ENCODE data around the gene ZBED4. TPM values are rescaled to one million over a fixed set of nuclear protein-coding genes. Genes with fewer than 3 reads are reported as not detected.

The ZBED4 gene
- total RNA-seq, 1 experiment from 2014 or later = 21.6 TPM

DNA sequence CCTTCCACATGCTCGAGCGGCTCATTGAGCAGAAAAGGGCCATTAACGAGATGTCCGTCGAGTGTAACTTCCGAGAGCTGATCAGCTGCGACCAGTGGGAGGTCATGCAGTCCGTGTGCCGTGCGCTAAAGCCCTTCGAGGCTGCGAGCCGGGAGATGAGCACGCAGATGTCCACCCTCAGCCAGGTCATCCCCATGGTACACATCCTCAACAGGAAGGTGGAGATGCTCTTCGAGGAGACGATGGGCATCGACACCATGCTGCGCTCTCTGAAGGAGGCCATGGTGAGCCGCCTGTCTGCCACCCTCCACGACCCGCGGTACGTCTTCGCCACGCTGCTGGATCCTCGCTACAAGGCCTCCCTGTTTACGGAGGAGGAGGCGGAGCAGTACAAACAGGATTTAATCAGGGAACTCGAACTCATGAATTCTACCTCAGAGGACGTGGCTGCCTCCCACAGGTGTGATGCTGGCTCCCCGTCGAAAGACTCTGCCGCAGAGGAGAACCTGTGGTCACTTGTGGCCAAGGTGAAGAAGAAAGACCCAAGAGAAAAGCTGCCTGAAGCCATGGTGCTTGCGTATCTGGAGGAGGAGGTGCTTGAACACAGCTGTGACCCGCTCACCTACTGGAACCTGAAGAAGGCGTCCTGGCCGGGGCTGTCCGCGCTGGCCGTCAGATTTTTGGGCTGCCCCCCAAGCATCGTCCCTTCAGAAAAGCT is 32.9 kb downstream of the ZBED4 start:
- ATAC-seq = no peak
- Histone ChIP-seq H4K20me1 (ENCODE audit: insufficient read depth) (no peaks in the 10 kb centered on the region), H3K4me2 (ENCODE audit: low read length) (no peak overlapping the region), H3K9me2 (ENCODE audit: insufficient read depth) (no peaks in the 10 kb centered on the region), H3K27ac (ENCODE audit: low read depth, low read length) (no peak overlapping the region), H2AFZ (ENCODE audit: low read depth, low read length, poor library complexity, severe bottlenecking) (no peak overlapping the region), H3K9ac (ENCODE audit: low read length) (no peak overlapping the region), H3K79me2 (ENCODE audit: insufficient read depth, low read length) (peaks cover 54% of the 10 kb centered on the region), H3K27me3 (ENCODE audit: insufficient read depth, low read length) (no peaks in the 10 kb centered on the region), H3K4me3 (replicated peaks in 1 of 2; ENCODE audit: low read depth in 1 of 2, low read length in 2 of 2) (no peak overlapping the region), H3K36me3 (ENCODE audit: control insufficient read depth in 1 of 2, insufficient read depth in 2 of 2, low read length in 2 of 2) (peaks cover 18 to 59% of the 10 kb centered on the region in 2 experiments), H3K9me3 (ENCODE audit: control insufficient read depth in 1 of 2, insufficient read depth in 1 of 2, low read depth in 1 of 2, low read length in 2 of 2) (peaks cover 0 to 12% of the 10 kb centered on the region in 2 experiments; a peak in 3 of 4 replicates), H3K4me1 (ENCODE audit: control insufficient read depth in 1 of 2, insufficient read depth in 2 of 2, low read length in 2 of 2) (no peaks in the 10 kb centered on the region)
- TF ChIP-seq ZFX (IDR thresholded peaks at IDR 0.05) (no peak), CBX3 (IDR thresholded peaks at IDR 0.05; ENCODE audit: low read depth) (no peak), SIN3A (IDR thresholded peaks at IDR 0.05; ENCODE audit: low read depth) (no peak), RAD21 (IDR thresholded peaks at IDR 0.05; ENCODE audit: low read depth) (no peak), CEBPB (IDR thresholded peaks at IDR 0.05; ENCODE audit: low read depth) (no peak), SP1 (IDR thresholded peaks at IDR 0.05; ENCODE audit: low read depth) (no peak), JUND (IDR thresholded peaks at IDR 0.05) (no peak), SRF (IDR thresholded peaks at IDR 0.05; ENCODE audit: low read depth) (no peak), TCF7L2 (IDR thresholded peaks at IDR 0.05; ENCODE audit: borderline replicate concordance, extremely low read depth, insufficient read depth, insufficient read length) (no peak), EGR1 (IDR thresholded peaks at IDR 0.05; ENCODE audit: low read depth) (no peak), POLR2A (IDR thresholded peaks at IDR 0.05; ENCODE audit: borderline replicate concordance, extremely low read depth, insufficient read depth, insufficient read length) (no peak)
- TF ChIP-seq, protein P1, sequence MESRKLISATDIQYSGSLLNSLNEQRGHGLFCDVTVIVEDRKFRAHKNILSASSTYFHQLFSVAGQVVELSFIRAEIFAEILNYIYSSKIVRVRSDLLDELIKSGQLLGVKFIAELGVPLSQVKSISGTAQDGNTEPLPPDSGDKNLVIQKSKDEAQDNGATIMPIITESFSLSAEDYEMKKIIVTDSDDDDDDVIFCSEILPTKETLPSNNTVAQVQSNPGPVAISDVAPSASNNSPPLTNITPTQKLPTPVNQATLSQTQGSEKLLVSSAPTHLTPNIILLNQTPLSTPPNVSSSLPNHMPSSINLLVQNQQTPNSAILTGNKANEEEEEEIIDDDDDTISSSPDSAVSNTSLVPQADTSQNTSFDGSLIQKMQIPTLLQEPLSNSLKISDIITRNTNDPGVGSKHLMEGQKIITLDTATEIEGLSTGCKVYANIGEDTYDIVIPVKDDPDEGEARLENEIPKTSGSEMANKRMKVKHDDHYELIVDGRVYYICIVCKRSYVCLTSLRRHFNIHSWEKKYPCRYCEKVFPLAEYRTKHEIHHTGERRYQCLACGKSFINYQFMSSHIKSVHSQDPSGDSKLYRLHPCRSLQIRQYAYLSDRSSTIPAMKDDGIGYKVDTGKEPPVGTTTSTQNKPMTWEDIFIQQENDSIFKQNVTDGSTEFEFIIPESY (IDR thresholded peaks at IDR 0.05; ENCODE audit: extremely low read depth, insufficient replicate concordance, low read length) = no peak
- TF ChIP-seq, protein P2, sequence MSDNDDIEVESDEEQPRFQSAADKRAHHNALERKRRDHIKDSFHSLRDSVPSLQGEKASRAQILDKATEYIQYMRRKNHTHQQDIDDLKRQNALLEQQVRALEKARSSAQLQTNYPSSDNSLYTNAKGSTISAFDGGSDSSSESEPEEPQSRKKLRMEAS (IDR thresholded peaks at IDR 0.05) = no peak
- DNase-seq (ENCODE audit: low read depth, low spot score) = no peak
- intact Hi-C loops (cut with micrococcal nuclease) = no loop called here
- no TSS peak for BruUV-seq (replicated peaks)
- ChIA-PET RAD21 (ENCODE audit: low non-redundant PET in 1 of 2, low total read pairs in 2 of 2, uncharacterized antibody in 2 of 2, unreplicated experiment in 2 of 2) (no interaction called here), CTCF (no interaction called here), POLR2A (no interaction called here)
